ENCODE measurements around the gene CTNNA3.

CTNNA3 gene

DNA sequence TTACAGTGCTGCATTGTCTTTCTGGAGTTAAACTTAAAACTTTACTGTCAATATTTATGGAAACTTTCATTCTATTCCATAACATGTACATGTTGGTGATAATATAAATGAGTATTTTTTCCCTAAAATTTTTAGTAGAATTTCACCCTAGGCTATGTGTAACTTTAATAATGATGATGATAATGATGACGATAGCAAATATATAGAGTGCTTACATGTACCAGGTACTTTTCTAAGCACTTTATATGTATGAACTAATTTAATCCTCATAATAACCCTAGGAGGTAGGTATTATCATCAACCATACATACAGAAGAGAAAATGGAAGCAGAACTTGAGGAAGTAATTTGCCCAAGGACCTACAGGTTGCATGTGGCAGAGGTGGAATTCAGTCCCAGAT is 684.5 kb downstream of the CTNNA3 start:
- in situ Hi-C loops (cut with MboI; ENCODE audit: low sequenced_read_pairs, unreplicated experiment), result no loop called here
- no peak for DNase-seq (ENCODE audit: low spot score)
- TF ChIP-seq, protein P1, sequence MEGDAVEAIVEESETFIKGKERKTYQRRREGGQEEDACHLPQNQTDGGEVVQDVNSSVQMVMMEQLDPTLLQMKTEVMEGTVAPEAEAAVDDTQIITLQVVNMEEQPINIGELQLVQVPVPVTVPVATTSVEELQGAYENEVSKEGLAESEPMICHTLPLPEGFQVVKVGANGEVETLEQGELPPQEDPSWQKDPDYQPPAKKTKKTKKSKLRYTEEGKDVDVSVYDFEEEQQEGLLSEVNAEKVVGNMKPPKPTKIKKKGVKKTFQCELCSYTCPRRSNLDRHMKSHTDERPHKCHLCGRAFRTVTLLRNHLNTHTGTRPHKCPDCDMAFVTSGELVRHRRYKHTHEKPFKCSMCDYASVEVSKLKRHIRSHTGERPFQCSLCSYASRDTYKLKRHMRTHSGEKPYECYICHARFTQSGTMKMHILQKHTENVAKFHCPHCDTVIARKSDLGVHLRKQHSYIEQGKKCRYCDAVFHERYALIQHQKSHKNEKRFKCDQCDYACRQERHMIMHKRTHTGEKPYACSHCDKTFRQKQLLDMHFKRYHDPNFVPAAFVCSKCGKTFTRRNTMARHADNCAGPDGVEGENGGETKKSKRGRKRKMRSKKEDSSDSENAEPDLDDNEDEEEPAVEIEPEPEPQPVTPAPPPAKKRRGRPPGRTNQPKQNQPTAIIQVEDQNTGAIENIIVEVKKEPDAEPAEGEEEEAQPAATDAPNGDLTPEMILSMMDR (IDR thresholded peaks at IDR 0.05; ENCODE audit: borderline replicate concordance, control extremely low read depth, extremely low read depth, insufficient read depth, missing control alignments), result no peak

DNA sequence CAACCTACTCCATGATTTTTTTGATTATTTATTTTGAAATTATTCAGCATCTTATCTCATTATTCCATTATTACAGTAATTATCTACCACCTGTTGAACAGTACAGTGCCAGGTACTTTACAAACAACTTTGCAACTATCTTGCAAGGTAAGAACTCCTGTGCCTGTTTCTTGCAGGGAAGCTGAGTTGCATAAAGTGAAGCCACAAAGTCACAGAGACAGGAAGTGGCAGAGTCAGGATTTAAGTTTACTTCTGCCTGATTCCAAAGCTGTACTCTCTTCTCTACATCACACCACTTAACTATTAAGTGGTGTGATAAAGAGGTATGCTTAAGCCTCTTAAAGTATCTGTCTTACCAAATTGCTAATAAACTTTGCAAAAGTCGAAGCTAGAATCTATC is 690.0 kb downstream of the CTNNA3 start:
- in situ Hi-C loops (cut with MboI; ENCODE audit: low sequenced_read_pairs, unreplicated experiment), result no loop called here
- TF ChIP-seq, protein P1 (IDR thresholded peaks at IDR 0.05; ENCODE audit: borderline replicate concordance, control extremely low read depth, extremely low read depth, insufficient read depth, missing control alignments), result no peak
- DNase-seq (ENCODE audit: low spot score), result no peak

DNA sequence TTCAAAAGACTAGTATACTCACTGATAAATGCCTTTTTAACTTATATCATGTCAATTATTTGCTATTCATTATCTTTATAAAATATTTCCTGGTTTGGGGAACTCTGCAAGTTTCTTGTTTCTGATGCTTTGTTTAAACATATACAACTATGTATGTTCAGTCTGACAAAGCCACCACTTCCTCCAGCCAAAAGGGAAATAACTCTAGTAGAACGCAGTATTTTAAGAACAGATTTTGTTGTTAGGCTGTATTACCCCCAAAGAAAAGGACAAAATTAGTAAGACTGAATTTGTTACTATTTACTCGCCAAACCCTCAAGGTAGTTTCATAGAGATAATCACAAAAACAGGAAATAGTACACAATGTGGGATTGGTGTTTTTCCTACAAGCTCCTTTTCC is 691.3 kb downstream of the CTNNA3 start:
- no peak for DNase-seq (ENCODE audit: low spot score)
- in situ Hi-C loops (cut with MboI; ENCODE audit: low sequenced_read_pairs, unreplicated experiment), result no loop called here
- TF ChIP-seq, protein P1 (IDR thresholded peaks at IDR 0.05; ENCODE audit: borderline replicate concordance, control extremely low read depth, extremely low read depth, insufficient read depth, missing control alignments), result no peak

DNA sequence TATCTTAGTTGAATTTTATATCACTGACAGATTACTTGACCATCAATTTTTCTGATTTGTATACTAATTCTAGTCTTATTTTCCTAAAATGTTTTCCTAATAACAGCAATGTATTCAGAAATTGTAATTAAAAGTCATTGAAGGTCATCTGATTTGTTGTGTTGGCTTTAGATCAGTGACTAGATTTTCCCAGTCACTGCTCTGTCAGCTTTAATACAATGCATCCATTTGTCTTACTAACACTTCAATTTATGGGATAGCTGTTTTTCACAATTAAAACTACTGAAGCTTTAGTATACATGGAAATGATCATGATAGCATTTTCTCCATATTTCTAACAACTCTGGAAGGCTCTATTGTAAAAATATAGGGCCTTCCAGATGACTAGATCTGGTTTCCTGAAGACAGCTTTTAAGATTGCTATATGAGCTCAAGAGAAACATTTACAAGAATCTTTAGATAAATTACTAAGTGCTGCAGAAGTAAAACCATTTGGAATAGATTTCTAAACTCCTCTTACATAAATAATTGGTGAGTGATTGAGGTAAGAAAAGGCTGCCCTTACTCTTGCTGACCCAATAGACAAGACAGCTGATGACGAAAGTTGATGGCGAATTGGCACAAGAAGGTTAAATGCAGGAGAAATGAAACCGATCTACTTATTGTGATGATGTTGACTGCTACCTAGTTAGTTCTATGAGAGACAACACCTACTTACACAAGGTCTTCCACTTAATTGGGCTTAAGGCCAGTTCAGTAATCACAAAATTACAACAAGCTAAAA is 696.0 kb downstream of the CTNNA3 start:
- in situ Hi-C loops (cut with MboI; ENCODE audit: low sequenced_read_pairs, unreplicated experiment), result no loop called here
- DNase-seq (ENCODE audit: low spot score), result no peak

DNA sequence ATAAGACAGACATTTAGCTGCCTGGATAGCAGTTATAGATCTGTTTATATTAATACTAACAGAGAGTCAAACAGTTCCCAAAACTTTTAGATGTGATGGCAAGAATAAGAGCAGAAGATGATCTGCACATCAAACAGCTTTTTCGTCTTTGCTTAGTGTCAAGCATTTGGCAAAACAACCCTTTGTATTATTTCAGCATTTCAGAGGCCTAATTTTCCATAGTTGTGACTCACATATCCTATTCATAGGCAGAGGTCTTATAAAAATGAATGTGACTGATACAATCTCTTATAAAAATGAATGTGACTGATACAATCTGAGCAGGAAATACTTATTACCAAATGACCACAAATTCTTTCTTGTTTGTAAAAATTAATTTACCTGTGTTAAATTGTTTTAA is 699.0 kb downstream of the CTNNA3 start:
- in situ Hi-C loops (cut with MboI; ENCODE audit: low sequenced_read_pairs, unreplicated experiment), result no loop called here
- TF ChIP-seq, protein P1 (IDR thresholded peaks at IDR 0.05; ENCODE audit: borderline replicate concordance, control extremely low read depth, extremely low read depth, insufficient read depth, missing control alignments), result no peak

More for the DNA sequence above, 696.0 kb downstream of the CTNNA3 start:
- TF ChIP-seq, protein P1 (IDR thresholded peaks at IDR 0.05; ENCODE audit: borderline replicate concordance, control extremely low read depth, extremely low read depth, insufficient read depth, missing control alignments), result no peak

DNA sequence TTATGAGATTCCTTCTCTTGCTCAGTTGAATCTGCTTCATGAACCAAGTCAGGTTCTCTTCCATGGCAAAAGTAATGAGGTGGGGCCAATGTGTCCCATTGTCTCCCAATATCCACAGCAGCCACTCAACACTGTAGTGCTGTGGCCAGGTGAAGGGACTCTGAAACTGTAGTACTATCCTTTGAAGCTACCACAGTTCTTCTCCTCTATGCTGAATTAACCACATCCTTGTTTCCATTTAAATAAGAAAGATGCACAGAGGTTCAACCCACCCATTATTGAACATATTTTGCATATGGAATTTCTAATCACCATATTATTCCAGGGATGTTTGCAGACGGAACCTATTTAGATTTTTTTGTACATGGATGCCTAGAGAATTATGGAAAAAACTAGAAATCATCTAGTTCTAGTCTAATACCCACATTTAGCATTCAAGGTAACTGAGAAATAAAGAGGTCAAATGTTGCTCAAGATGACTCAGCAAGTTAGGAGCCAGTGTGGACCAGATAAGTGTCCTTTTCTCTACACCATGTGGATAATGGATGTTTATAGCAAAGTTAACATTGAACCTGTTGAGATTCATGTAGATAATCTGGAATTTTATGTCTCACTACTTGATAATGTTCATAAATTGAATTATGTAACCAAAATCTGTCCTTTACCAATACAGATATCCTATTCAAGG is 705.7 kb downstream of the CTNNA3 start:
- no peak for DNase-seq (ENCODE audit: low spot score)
- in situ Hi-C loops (cut with MboI; ENCODE audit: low sequenced_read_pairs, unreplicated experiment), result no loop called here
- TF ChIP-seq, protein P1 (IDR thresholded peaks at IDR 0.05; ENCODE audit: borderline replicate concordance, control extremely low read depth, extremely low read depth, insufficient read depth, missing control alignments), result no peak

More for the DNA sequence above, 699.0 kb downstream of the CTNNA3 start:
- no peak for DNase-seq (ENCODE audit: low spot score)

Measured in GM13976 (cell line).